Measurements from ENCODE around the gene MAPK8. TPM values are rescaled to one million over a fixed set of nuclear protein-coding genes. Genes with fewer than 3 reads are reported as not detected.

The MAPK8 gene
- total and polyA plus RNA-seq, 9 of the 15 experiments (the other 6 are each of a cell fraction or from before 2014, with no cell fraction given), result 6.4 to 159 (median 71.0) TPM

DNA sequence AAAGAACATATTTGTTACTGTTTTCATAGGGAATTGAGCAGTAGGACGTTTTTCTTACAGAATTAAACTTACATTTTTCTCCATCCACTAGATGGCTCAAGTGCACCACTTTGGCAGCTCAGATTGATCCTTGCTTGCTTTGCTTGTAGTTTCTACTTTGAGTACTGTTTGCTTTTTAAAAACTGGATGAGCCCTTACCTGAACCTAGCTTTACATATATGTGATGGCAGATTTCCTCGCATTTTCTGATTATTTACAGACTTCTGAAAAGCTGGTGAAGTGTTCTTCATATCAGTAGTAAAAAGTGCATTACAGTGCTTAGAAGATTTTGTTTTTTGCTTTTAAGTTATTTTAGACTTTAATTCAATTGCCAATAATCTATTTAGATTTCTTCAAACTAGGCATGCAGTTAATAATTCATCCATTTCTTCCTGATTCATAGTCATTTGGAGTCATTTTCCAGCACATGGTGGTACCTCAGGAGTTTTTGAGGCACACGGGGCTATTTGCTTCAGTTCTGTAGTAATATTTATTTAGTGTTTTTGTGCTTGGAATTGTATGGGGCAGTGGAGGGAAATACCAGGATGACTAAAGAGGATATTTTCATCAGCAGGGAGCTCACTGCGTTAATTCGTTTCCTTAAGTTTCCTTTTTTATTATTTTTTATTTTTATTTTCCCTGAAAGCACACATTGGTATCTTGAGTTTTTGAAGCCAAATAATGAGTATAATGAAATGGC, 57.3 kb downstream of the MAPK8 start (continued):
- TF ChIP-seq, protein P1, sequence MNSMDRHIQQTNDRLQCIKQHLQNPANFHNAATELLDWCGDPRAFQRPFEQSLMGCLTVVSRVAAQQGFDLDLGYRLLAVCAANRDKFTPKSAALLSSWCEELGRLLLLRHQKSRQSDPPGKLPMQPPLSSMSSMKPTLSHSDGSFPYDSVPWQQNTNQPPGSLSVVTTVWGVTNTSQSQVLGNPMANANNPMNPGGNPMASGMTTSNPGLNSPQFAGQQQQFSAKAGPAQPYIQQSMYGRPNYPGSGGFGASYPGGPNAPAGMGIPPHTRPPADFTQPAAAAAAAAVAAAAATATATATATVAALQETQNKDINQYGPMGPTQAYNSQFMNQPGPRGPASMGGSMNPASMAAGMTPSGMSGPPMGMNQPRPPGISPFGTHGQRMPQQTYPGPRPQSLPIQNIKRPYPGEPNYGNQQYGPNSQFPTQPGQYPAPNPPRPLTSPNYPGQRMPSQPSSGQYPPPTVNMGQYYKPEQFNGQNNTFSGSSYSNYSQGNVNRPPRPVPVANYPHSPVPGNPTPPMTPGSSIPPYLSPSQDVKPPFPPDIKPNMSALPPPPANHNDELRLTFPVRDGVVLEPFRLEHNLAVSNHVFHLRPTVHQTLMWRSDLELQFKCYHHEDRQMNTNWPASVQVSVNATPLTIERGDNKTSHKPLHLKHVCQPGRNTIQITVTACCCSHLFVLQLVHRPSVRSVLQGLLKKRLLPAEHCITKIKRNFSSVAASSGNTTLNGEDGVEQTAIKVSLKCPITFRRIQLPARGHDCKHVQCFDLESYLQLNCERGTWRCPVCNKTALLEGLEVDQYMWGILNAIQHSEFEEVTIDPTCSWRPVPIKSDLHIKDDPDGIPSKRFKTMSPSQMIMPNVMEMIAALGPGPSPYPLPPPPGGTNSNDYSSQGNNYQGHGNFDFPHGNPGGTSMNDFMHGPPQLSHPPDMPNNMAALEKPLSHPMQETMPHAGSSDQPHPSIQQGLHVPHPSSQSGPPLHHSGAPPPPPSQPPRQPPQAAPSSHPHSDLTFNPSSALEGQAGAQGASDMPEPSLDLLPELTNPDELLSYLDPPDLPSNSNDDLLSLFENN (IDR thresholded peaks at IDR 0.05; ENCODE audit: low read depth in 2 of 2, low read length in 2 of 2), result no peak
- TF ChIP-seq RBM39 (optimal IDR thresholded peaks at IDR 0.05; ENCODE audit: low read depth, low read length) (no peak), TBP (optimal IDR thresholded peaks at IDR 0.05; ENCODE audit: low read depth, low read length) (no peak), ZNF778 (CRISPR knock-in tag; IDR thresholded peaks at IDR 0.05) (no peak), NUFIP1 (IDR thresholded peaks at IDR 0.05; ENCODE audit: partially characterized antibody) (no peak)
- TF ChIP-seq, protein P2, sequence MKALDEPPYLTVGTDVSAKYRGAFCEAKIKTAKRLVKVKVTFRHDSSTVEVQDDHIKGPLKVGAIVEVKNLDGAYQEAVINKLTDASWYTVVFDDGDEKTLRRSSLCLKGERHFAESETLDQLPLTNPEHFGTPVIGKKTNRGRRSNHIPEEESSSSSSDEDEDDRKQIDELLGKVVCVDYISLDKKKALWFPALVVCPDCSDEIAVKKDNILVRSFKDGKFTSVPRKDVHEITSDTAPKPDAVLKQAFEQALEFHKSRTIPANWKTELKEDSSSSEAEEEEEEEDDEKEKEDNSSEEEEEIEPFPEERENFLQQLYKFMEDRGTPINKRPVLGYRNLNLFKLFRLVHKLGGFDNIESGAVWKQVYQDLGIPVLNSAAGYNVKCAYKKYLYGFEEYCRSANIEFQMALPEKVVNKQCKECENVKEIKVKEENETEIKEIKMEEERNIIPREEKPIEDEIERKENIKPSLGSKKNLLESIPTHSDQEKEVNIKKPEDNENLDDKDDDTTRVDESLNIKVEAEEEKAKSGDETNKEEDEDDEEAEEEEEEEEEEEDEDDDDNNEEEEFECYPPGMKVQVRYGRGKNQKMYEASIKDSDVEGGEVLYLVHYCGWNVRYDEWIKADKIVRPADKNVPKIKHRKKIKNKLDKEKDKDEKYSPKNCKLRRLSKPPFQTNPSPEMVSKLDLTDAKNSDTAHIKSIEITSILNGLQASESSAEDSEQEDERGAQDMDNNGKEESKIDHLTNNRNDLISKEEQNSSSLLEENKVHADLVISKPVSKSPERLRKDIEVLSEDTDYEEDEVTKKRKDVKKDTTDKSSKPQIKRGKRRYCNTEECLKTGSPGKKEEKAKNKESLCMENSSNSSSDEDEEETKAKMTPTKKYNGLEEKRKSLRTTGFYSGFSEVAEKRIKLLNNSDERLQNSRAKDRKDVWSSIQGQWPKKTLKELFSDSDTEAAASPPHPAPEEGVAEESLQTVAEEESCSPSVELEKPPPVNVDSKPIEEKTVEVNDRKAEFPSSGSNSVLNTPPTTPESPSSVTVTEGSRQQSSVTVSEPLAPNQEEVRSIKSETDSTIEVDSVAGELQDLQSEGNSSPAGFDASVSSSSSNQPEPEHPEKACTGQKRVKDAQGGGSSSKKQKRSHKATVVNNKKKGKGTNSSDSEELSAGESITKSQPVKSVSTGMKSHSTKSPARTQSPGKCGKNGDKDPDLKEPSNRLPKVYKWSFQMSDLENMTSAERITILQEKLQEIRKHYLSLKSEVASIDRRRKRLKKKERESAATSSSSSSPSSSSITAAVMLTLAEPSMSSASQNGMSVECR (CRISPR knock-in tag; IDR thresholded peaks at IDR 0.05), result no peak
- TF ChIP-seq, protein P3, sequence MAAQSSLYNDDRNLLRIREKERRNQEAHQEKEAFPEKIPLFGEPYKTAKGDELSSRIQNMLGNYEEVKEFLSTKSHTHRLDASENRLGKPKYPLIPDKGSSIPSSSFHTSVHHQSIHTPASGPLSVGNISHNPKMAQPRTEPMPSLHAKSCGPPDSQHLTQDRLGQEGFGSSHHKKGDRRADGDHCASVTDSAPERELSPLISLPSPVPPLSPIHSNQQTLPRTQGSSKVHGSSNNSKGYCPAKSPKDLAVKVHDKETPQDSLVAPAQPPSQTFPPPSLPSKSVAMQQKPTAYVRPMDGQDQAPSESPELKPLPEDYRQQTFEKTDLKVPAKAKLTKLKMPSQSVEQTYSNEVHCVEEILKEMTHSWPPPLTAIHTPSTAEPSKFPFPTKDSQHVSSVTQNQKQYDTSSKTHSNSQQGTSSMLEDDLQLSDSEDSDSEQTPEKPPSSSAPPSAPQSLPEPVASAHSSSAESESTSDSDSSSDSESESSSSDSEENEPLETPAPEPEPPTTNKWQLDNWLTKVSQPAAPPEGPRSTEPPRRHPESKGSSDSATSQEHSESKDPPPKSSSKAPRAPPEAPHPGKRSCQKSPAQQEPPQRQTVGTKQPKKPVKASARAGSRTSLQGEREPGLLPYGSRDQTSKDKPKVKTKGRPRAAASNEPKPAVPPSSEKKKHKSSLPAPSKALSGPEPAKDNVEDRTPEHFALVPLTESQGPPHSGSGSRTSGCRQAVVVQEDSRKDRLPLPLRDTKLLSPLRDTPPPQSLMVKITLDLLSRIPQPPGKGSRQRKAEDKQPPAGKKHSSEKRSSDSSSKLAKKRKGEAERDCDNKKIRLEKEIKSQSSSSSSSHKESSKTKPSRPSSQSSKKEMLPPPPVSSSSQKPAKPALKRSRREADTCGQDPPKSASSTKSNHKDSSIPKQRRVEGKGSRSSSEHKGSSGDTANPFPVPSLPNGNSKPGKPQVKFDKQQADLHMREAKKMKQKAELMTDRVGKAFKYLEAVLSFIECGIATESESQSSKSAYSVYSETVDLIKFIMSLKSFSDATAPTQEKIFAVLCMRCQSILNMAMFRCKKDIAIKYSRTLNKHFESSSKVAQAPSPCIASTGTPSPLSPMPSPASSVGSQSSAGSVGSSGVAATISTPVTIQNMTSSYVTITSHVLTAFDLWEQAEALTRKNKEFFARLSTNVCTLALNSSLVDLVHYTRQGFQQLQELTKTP (IDR thresholded peaks at IDR 0.05; ENCODE audit: low read depth in 1 of 2, partially characterized antibody in 2 of 2), result peak in 1 of 2 experiments; percentile 51

Measured in K562 (cell line).